H9 (cell line): ENCODE measurements around the gene DHH. TPM values are rescaled to one million over a fixed set of nuclear protein-coding genes. Genes with fewer than 3 reads are reported as not detected.
A peak's percentile ranks its signal among the peaks of the same experiment; 100 is the strongest.

Source experiments
- DNase-seq: peaks from one replicate; pipeline ENCODE4 v3.0.0-alpha.2; 2017
- H2AFZ ChIP-seq: one replicate; pipeline ENCODE4 v1.6.1; 2013; ENCODE audit warnings: mild to moderate bottlenecking, low read length, control low read depth, moderate library complexity
- H2AK5ac ChIP-seq: 2 replicates; pipeline ENCODE4 v1.6.1; 2013; ENCODE audit warnings: low read length, control low read depth, mixed read lengths; ENCODE audit not compliant: insufficient read length
- H2BK120ac ChIP-seq: one replicate; pipeline ENCODE4 v1.6.1; 2013; ENCODE audit warnings: low read depth, mild to moderate bottlenecking, low read length, control low read depth, inconsistent platforms; ENCODE audit not compliant: poor library complexity, severe bottlenecking
- H2BK12ac ChIP-seq: 2 replicates; pipeline ENCODE4 v1.6.1; 2013; ENCODE audit warnings: low read length, control low read depth, mixed read lengths, low read depth; ENCODE audit not compliant: insufficient read length
- H2BK15ac ChIP-seq: 2 replicates; pipeline ENCODE4 v1.6.1; 2013; ENCODE audit warnings: low read depth, low read length, control low read depth
- H2BK20ac ChIP-seq: one replicate; pipeline ENCODE4 v1.6.1; 2013; ENCODE audit warnings: low read depth, mild to moderate bottlenecking, low read length, control low read depth, inconsistent platforms; ENCODE audit not compliant: poor library complexity, severe bottlenecking
- H2BK5ac ChIP-seq: 2 replicates; pipeline ENCODE4 v1.6.1; 2013; ENCODE audit warnings: low read length, control low read depth, mixed read lengths; ENCODE audit not compliant: insufficient read length
- H3K14ac ChIP-seq: 2 replicates; pipeline ENCODE4 v1.6.1; 2013; ENCODE audit warnings: low read length, control low read depth; ENCODE audit not compliant: insufficient read depth
- H3K18ac ChIP-seq: 2 replicates; pipeline ENCODE4 v1.6.1; 2013; ENCODE audit warnings: low read depth, mild to moderate bottlenecking, mixed read lengths, low read length, control low read depth; ENCODE audit not compliant: insufficient read length
- H3K23ac ChIP-seq: 2 replicates; pipeline ENCODE4 v1.6.1; 2013; ENCODE audit warnings: low read length, control low read depth, mixed read lengths, low read depth; ENCODE audit not compliant: insufficient read length
- H3K23me2 ChIP-seq: 2 replicates; pipeline ENCODE4 v1.6.1; 2013; ENCODE audit warnings: low read depth, mild to moderate bottlenecking, mixed read lengths, low read length, control low read depth; ENCODE audit not compliant: insufficient read length, poor library complexity, severe bottlenecking
- H3K27ac ChIP-seq: 2 replicates; pipeline ENCODE4 v1.5.1; 2013; ENCODE audit warnings: low read length, control low read depth, mixed read lengths, low read depth; ENCODE audit not compliant: insufficient read length
- H3K27me3 ChIP-seq: 2 replicates; pipeline ENCODE4 v1.6.1; 2013; ENCODE audit warnings: low read length, control low read depth, inconsistent platforms; ENCODE audit not compliant: insufficient read depth
- H3K4ac ChIP-seq: 2 replicates; pipeline ENCODE4 v1.6.1; 2013; ENCODE audit warnings: low read depth, mild to moderate bottlenecking, control low read depth, inconsistent platforms, low read length, moderate library complexity
- H3K4me1 ChIP-seq: 2 replicates; pipeline ENCODE4 v1.6.1; 2013; ENCODE audit warnings: low read length, control low read depth, inconsistent platforms; ENCODE audit not compliant: insufficient read depth
- H3K4me2 ChIP-seq: 2 replicates; pipeline ENCODE4 v1.6.1; 2013; ENCODE audit warnings: low read length, control low read depth, mixed read lengths; ENCODE audit not compliant: insufficient read length, insufficient read depth
- H3K56ac ChIP-seq: 2 replicates; pipeline ENCODE4 v1.6.1; 2013; ENCODE audit warnings: low read depth, mild to moderate bottlenecking, mixed read lengths, low read length, control low read depth; ENCODE audit not compliant: insufficient read length
- H3K79me1 ChIP-seq: 2 replicates; pipeline ENCODE4 v1.6.1; 2013; ENCODE audit warnings: low read depth, mild to moderate bottlenecking, moderate library complexity, low read length, control low read depth, inconsistent platforms; ENCODE audit not compliant: insufficient read depth, poor library complexity, severe bottlenecking
- H3K79me2 ChIP-seq: 2 replicates; pipeline ENCODE4 v1.6.1; 2013; ENCODE audit warnings: low read length, control low read depth, inconsistent platforms; ENCODE audit not compliant: insufficient read depth
- H3K9ac ChIP-seq: 2 replicates; pipeline ENCODE4 v1.6.1; 2013; ENCODE audit warnings: low read length, control low read depth, mixed read lengths; ENCODE audit not compliant: insufficient read length; ENCODE audit errors: extremely low read depth
- H3K9me3 ChIP-seq: one replicate; pipeline ENCODE4 v1.6.1; 2013; ENCODE audit warnings: low read depth, low read length, inconsistent platforms; ENCODE audit not compliant: control insufficient read depth
- H3T11ph ChIP-seq: one replicate; pipeline ENCODE4 v1.6.1; 2013; ENCODE audit warnings: mild to moderate bottlenecking, low read length, control low read depth, inconsistent platforms
- H4K20me1 ChIP-seq: one replicate; pipeline ENCODE4 v1.6.1; 2013; ENCODE audit not compliant: control insufficient read depth, insufficient read length, insufficient read depth
- H4K5ac ChIP-seq: 2 replicates; pipeline ENCODE4 v1.6.1; 2013; ENCODE audit warnings: low read depth, mild to moderate bottlenecking, mixed read lengths, low read length, control low read depth; ENCODE audit not compliant: insufficient read length
- H4K8ac ChIP-seq: replicated peaks from 2 replicates; pipeline ENCODE4 v1.6.1; 2013; ENCODE audit warnings: low read length, control low read depth, mixed read lengths, low read depth; ENCODE audit not compliant: insufficient read length
- H4K91ac ChIP-seq: 2 replicates; pipeline ENCODE4 v1.6.1; 2013; ENCODE audit warnings: low read depth, mild to moderate bottlenecking, moderate library complexity, mixed read lengths, low read length, control low read depth; ENCODE audit not compliant: insufficient read length
- H3K27ac Mint-ChIP-seq, 3 experiments: 2 replicates in 2 of 3; 3 replicates in 1 of 3; pipeline ENCODE4 v1.8.0; 2020 to 2021; ENCODE audit warnings: mixed read lengths in 3 of 3, mild to moderate bottlenecking in 1 of 3, moderate library complexity in 1 of 3
- H3K27me3 Mint-ChIP-seq: 2 replicates; pipeline ENCODE4 v1.8.0; 2021; ENCODE audit warnings: low read depth, mild to moderate bottlenecking, moderate library complexity, mixed read lengths
- H3K36me3 Mint-ChIP-seq, 3 experiments: 2 replicates in 2 of 3; 3 replicates in 1 of 3; pipeline ENCODE4 v1.8.0; 2020 to 2021; ENCODE audit warnings: low read depth in 3 of 3, mixed read lengths in 3 of 3; ENCODE audit not compliant: insufficient read depth in 1 of 3
- H3K4me1 Mint-ChIP-seq, 2 experiments: 2 replicates each; pipeline ENCODE4 v1.8.0; 2020; ENCODE audit warnings: mixed read lengths in 2 of 2
- H3K4me3 Mint-ChIP-seq, 2 experiments: 2 replicates in 1 of 2; 3 replicates in 1 of 2; pipeline ENCODE4 v1.8.0; 2020 to 2021; ENCODE audit warnings: mild to moderate bottlenecking in 2 of 2, mixed read lengths in 2 of 2, moderate library complexity in 1 of 2
- H3K9me3 Mint-ChIP-seq, 2 experiments: 2 replicates in 1 of 2; 3 replicates in 1 of 2; pipeline ENCODE4 v1.8.0; 2020; ENCODE audit warnings: mild to moderate bottlenecking in 2 of 2, mixed read lengths in 2 of 2, moderate library complexity in 1 of 2
- CTCF ChIP-seq: fragments of 200-600 bp; sonication (generic); conservative IDR thresholded peaks from 3 replicates; pipeline ENCODE4 v1.8.0; 2021; ENCODE audit warnings: antibody characterized with exemption, mild to moderate bottlenecking
- WGBS: extraction: QIAGEN DNeasy Blood & Tissue Kit; methylation state at CpG from one replicate; pipeline ENCODE4 v1.1.7; 2013; ENCODE audit warnings: missing lambda C conversion rate, low lambda C conversion rate, mixed read lengths; ENCODE audit not compliant: insufficient read length; ENCODE audit errors: extremely low coverage; 5-methylcytosine and 5-hydroxymethylcytosine counted together
- total RNA-seq: library from RNA; stranded (reverse); gene quantifications from 2 replicates; pipeline ENCODE4 v1.2.1, GENCODE V29; 2021

Gene DHH
- total RNA-seq, 1 experiment from 2014 or later, result 0.20 TPM

GRCh38 chr12:49060237-49061156 is 34.1 kb downstream of the DHH start, which contains the start of gene KMT2D:
TSS of gene KMT2D (minus strand) at chr12:49060794. CDS start at chr12:49055324, 5,470 bp downstream.
- H3K27me3 ChIP-seq, result no peaks in the 10 kb centered on the region
- H3K23ac ChIP-seq, result no peak within 1 kb of the TSS
- H2BK15ac ChIP-seq, result no peak within 1 kb of the TSS
- H2BK12ac ChIP-seq, result no peak within 1 kb of the TSS
- peak within 1 kb of the TSS; percentile 47 for H3K27ac ChIP-seq
- H2AK5ac ChIP-seq, result no peak within 1 kb of the TSS
- Mint-ChIP-seq H3K4me3 (peak within 1 kb of the TSS; percentile 97), H3K27me3 (no peaks in the 10 kb centered on the region), H3K4me1 (peaks cover 45 to 52% of the 10 kb centered on the region in 2 experiments), H3K27ac (peak within 1 kb of the TSS; percentile 98 to 99 (median 99)), H3K9me3 (no peaks in the 10 kb centered on the region), H3K36me3 (peaks cover 5 to 8% (median 8%) of the 10 kb centered on the region in 3 experiments; a peak in 6 of 7 replicates)
- peak within 1 kb of the TSS; percentile 93 for H3T11ph ChIP-seq
- H3K56ac ChIP-seq, result peak within 1 kb of the TSS; percentile 58
- peak within 1 kb of the TSS; percentile 97 for H3K14ac ChIP-seq
- no peaks in the 10 kb centered on the region for H3K9me3 ChIP-seq
- H3K4ac ChIP-seq, result no peak within 1 kb of the TSS
- H3K9ac ChIP-seq, result peak within 1 kb of the TSS; percentile 93
- peaks cover 18% of the 10 kb centered on the region for H3K79me1 ChIP-seq
- H4K91ac ChIP-seq, result no peak within 1 kb of the TSS
- H4K5ac ChIP-seq, result no peak within 1 kb of the TSS
- peaks cover 14% of the 10 kb centered on the region for H3K4me1 ChIP-seq
- peak; percentile 97 for DNase-seq
- H3K23me2 ChIP-seq, result peaks cover 24% of the 10 kb centered on the region
- peak; percentile 33; the same call in 2 of the 3 replicates for TF ChIP-seq CTCF
- H2BK120ac ChIP-seq, result no peak within 1 kb of the TSS
- peak within 1 kb of the TSS; percentile 97 for H3K18ac ChIP-seq
- WGBS, result no CpG with 5 or more reads among the region's 74 CpGs
- H4K20me1 ChIP-seq, result no peaks in the 10 kb centered on the region
- peaks cover 36% of the 10 kb centered on the region for H3K79me2 ChIP-seq
- H3K4me2 ChIP-seq, result peak within 1 kb of the TSS; percentile 85
- no peak within 1 kb of the TSS for H4K8ac ChIP-seq
- H2BK5ac ChIP-seq, result peak within 1 kb of the TSS; percentile 73
- H2BK20ac ChIP-seq, result no peak within 1 kb of the TSS
- H2AFZ ChIP-seq, result peak within 1 kb of the TSS; percentile 76
